Stimulated activated CD8-positive, alpha-beta memory T cell treated with anti-CD3 and anti-CD28 coated beads, Interleukin-4, amount 100 ng/mL, for 4 hours (primary cell): Measurements from ENCODE around the gene TRAF3.

Experiments used
- DNase-seq, 2 donors: peaks; one replicate each; pipeline ENCODE4 v3.0.0-alpha.2; 2020; ENCODE audit warnings: low read depth in 2 of 2, low spot score in 1 of 2

TRAF3 gene

GRCh38 chr14:102777711-102778337, 575 bp downstream of the TRAF3 start:
- no peak for DNase-seq

- no peak for DNase-seq
Measured at GRCh38 chr14:102778338-102779083, 1.3 kb downstream of the TRAF3 start.

GRCh38 chr14:102779084-102779462, 1.8 kb downstream of the TRAF3 start:
- no peak for DNase-seq

- no peak for DNase-seq
Measured at GRCh38 chr14:102779574-102780315, 2.5 kb downstream of the TRAF3 start.

- no peak for DNase-seq
Measured at GRCh38 chr14:102781063-102781462, 3.8 kb downstream of the TRAF3 start.

- DNase-seq = no peak
Measured at GRCh38 chr14:102782974-102783373, 5.7 kb downstream of the TRAF3 start.

- DNase-seq = no peak
Measured at GRCh38 chr14:102784892-102785594, 7.8 kb downstream of the TRAF3 start.

GRCh38 chr14:102785595-102785963, 8.3 kb downstream of the TRAF3 start:
- DNase-seq = no peak

- DNase-seq = no peak
Measured at GRCh38 chr14:102786768-102787167, 9.5 kb downstream of the TRAF3 start.

GRCh38 chr14:102789349-102789748, 12.1 kb downstream of the TRAF3 start:
- no peak for DNase-seq

GRCh38 chr14:102793531-102794328, 16.5 kb downstream of the TRAF3 start:
- DNase-seq = no peak

GRCh38 chr14:102795060-102795925, 18.0 kb downstream of the TRAF3 start:
- no peak for DNase-seq

- no peak for DNase-seq
Measured at GRCh38 chr14:102796661-102797190, 19.5 kb downstream of the TRAF3 start.

- DNase-seq = no peak
Measured at GRCh38 chr14:102798926-102799325, 21.7 kb downstream of the TRAF3 start.

GRCh38 chr14:102799684-102800562, 22.7 kb downstream of the TRAF3 start:
- DNase-seq = no peak

GRCh38 chr14:102802834-102803523, 25.7 kb downstream of the TRAF3 start:
- no peak for DNase-seq

GRCh38 chr14:102804858-102805257, 27.6 kb downstream of the TRAF3 start:
- no peak for DNase-seq

GRCh38 chr14:102805371-102805891, 28.2 kb downstream of the TRAF3 start:
- no peak for DNase-seq
